22Rv1 (cell line): ENCODE data around the gene PRDX6.

Experiments used
- CTCF ChIP-seq: fragments of 450-650 bp; IDR thresholded peaks from 2 replicates; pipeline ENCODE4 v1.5.1; 2017; ENCODE audit warnings: mild to moderate bottlenecking
- ZFX ChIP-seq: fragments of 450-650 bp; IDR thresholded peaks from 2 replicates; pipeline ENCODE4 v1.6.1; 2017; ENCODE audit warnings: antibody characterized with exemption, borderline replicate concordance

- TF ChIP-seq CTCF, result no peak
- no peak for TF ChIP-seq ZFX
These were observed 26.3 kb downstream of the PRDX6 start for GRCh38 chr1:173503391-173503790.
